RWPE1 (cell line): ENCODE data around the gene FERMT1.

ENCODE experiments used
- CTCF ChIA-PET: fragments of 350-600 bp; sonication (Branson Sonifier 250); formaldehyde crosslinking; extraction: SDS; loops from one replicate; lab custom pipeline; 2021; lab: Yijun Ruan, JAX
- POLR2A ChIA-PET: fragments of 400-600 bp; formaldehyde crosslinking; extraction: SDS; loops from one replicate; lab custom pipeline; 2020; ENCODE audit warnings: antibody characterized with exemption; ENCODE audit not compliant: low non-redundant PET; lab: Yijun Ruan, JAX
- DNase-seq: peaks from one replicate; pipeline ENCODE4 v3.0.0; 2012; ENCODE audit warnings: low spot score
- H3K27ac ChIP-seq: fragments of 450-650 bp; 2 replicates; pipeline ENCODE4 v1.5.1; 2017
- CTCF ChIP-seq: fragments of 450-650 bp; conservative IDR thresholded peaks from 2 replicates; pipeline ENCODE4 v1.5.1; 2017; ENCODE audit warnings: low read depth, mild to moderate bottlenecking

The FERMT1 gene

GRCh38 chr20:6053064-6053775 lies 69.6 kb downstream of the FERMT1 start:
- DNase-seq = no peak
- TF ChIP-seq CTCF = no peak
- H3K27ac ChIP-seq = peak overlapping the region; percentile 65
- CTCF ChIA-PET = interaction anchor here (1.5 kb wide), 1 partner anchor 21 kb away, joined by 3 read pairs; no protein-coding TSS in a partner anchor
- POLR2A ChIA-PET = no interaction called here

DNA sequence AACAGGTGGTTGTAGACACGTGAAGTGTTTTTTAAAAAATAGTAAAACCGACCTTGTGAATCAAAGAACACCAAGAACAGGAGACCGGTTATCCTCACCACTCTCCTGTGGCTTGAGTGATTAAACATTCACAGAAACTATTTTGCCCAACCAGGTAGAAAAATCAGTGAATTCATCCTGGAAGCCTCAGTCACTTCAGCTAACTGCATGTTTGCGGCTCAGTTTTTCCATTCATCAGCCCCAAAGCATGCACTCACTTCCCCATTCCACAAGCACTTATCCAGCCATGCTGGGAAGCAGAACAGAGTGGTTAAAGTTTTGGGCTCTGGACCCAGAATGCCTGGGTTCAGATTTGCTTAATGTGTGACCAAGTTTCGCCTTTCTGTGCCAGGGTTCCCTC lies 71.3 kb downstream of the FERMT1 start:
- no peak for DNase-seq
- ChIA-PET POLR2A (no interaction called here), CTCF (no interaction called here)
- H3K27ac ChIP-seq = no peak overlapping the region
- no peak for TF ChIP-seq CTCF

- no peak overlapping the region for H3K27ac ChIP-seq
- ChIA-PET CTCF (no interaction called here), POLR2A (no interaction called here)
- no peak for DNase-seq
- no peak for TF ChIP-seq CTCF
These were observed 74.4 kb downstream of the FERMT1 start for GRCh38 chr20:6048391-6048790.

GRCh38 chr20:6046432-6046831 lies 76.4 kb downstream of the FERMT1 start:
- no peak overlapping the region for H3K27ac ChIP-seq
- CTCF ChIA-PET = no interaction called here
- POLR2A ChIA-PET = no interaction called here
- TF ChIP-seq CTCF = no peak
- no peak for DNase-seq

GRCh38 chr20:6045566-6045965 lies 77.3 kb downstream of the FERMT1 start:
- no peak for TF ChIP-seq CTCF
- CTCF ChIA-PET = no interaction called here
- POLR2A ChIA-PET = no interaction called here
- no peak overlapping the region for H3K27ac ChIP-seq
- no peak for DNase-seq

DNA sequence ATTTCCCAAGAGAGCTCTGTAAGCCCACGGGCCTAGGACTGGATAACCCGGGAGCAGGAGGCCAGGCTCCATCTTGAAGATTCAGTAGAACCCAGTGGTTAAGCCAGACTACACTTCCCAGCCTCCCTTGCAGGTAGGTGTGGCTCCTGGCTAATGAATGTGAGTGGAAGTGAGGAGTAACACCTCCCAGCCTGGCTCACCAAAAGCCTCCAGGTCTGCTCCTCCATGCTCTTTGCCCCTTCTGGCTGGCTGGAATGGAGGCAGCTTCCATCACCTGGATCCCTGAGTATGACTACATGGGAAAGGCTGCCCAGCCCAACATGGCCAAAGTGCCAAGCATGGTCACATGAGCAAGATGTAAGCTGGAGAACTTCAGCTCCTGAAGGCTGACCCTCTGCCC lies 78.7 kb downstream of the FERMT1 start:
- no peak overlapping the region for H3K27ac ChIP-seq
- no peak for TF ChIP-seq CTCF
- POLR2A ChIA-PET = no interaction called here
- CTCF ChIA-PET = no interaction called here
- no peak for DNase-seq
